ENCODE results near the gene EXOC6B.

Gene EXOC6B

DNA sequence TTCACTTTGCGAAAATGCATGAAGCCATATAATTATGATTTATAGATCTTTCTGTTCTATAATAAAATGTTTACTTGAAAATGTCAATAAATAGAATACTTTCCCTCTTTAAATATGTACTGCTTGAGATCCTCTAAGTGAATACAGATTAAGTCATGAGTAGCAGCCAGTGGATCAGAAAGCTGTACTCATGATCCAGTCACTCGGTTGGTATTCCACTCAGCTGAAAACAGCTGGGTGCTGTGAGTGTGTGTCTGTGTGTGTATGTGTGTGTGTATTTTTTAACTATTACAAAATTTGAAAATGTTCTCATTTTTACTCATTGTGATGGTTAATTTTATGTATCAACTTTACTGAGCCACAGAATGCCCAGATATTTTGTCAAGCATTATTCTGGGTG, 536.5 kb downstream of the EXOC6B start:
- Histone ChIP-seq H3K4me2 (ENCODE audit: low read length) (no peak overlapping the region), H3K27me3 (ENCODE audit: control insufficient read depth, insufficient read depth, low read length) (no peaks in the 10 kb centered on the region), H3K4me3 (ENCODE audit: low read depth, low read length) (no peak overlapping the region), H3K27ac (no peak overlapping the region), H3K79me2 (no peaks in the 10 kb centered on the region), H3K9me3 (ENCODE audit: control insufficient read depth, low read length) (no peaks in the 10 kb centered on the region), H3K4me1 (no peaks in the 10 kb centered on the region), H2AFZ (no peak overlapping the region), H3K9ac (no peak overlapping the region), H3K36me3 (ENCODE audit: control insufficient read depth, insufficient read depth, low read length) (no peaks in the 10 kb centered on the region)
- TF ChIP-seq, protein P1, sequence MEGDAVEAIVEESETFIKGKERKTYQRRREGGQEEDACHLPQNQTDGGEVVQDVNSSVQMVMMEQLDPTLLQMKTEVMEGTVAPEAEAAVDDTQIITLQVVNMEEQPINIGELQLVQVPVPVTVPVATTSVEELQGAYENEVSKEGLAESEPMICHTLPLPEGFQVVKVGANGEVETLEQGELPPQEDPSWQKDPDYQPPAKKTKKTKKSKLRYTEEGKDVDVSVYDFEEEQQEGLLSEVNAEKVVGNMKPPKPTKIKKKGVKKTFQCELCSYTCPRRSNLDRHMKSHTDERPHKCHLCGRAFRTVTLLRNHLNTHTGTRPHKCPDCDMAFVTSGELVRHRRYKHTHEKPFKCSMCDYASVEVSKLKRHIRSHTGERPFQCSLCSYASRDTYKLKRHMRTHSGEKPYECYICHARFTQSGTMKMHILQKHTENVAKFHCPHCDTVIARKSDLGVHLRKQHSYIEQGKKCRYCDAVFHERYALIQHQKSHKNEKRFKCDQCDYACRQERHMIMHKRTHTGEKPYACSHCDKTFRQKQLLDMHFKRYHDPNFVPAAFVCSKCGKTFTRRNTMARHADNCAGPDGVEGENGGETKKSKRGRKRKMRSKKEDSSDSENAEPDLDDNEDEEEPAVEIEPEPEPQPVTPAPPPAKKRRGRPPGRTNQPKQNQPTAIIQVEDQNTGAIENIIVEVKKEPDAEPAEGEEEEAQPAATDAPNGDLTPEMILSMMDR (IDR thresholded peaks at IDR 0.05) = no peak

DNA sequence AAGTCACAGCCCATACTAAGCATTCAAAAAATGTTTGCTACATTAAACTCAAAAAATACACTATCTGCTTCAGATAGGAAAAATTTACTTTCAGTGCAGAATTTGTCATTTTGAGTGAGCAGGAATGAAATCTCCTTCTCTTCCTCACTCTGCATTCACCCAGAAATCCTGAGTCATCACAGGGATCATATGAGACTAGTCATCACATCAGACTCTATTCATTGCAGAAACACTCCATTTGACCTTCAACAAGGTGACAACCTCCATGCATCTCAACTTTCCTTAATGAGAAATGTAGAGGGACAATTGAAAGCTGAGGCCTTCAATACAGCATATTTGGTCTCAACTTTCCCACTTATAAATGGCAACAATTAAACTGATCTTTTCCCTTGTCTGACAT, 547.8 kb downstream of the EXOC6B start:
- no peak overlapping the region for H3K4me3 ChIP-seq (ENCODE audit: low read depth, low read length)
- TF ChIP-seq, protein P1 (IDR thresholded peaks at IDR 0.05) = no peak

GRCh38 chr2:72276876-72277275, 549.0 kb downstream of the EXOC6B start:
- Histone ChIP-seq H3K4me2 (ENCODE audit: low read length) (no peak overlapping the region), H3K9ac (no peak overlapping the region), H3K27ac (no peak overlapping the region), H2AFZ (no peak overlapping the region), H3K27me3 (ENCODE audit: control insufficient read depth, insufficient read depth, low read length) (no peaks in the 10 kb centered on the region), H3K4me3 (ENCODE audit: low read depth, low read length) (no peak overlapping the region), H3K9me3 (ENCODE audit: control insufficient read depth, low read length) (no peaks in the 10 kb centered on the region), H3K36me3 (ENCODE audit: control insufficient read depth, insufficient read depth, low read length) (no peaks in the 10 kb centered on the region), H3K79me2 (no peaks in the 10 kb centered on the region), H3K4me1 (peaks cover 27% of the 10 kb centered on the region)
- TF ChIP-seq, protein P1 (IDR thresholded peaks at IDR 0.05) = no peak

More for the DNA sequence above, 547.8 kb downstream of the EXOC6B start:
- Histone ChIP-seq H3K36me3 (ENCODE audit: control insufficient read depth, insufficient read depth, low read length) (no peaks in the 10 kb centered on the region), H3K9me3 (ENCODE audit: control insufficient read depth, low read length) (no peaks in the 10 kb centered on the region), H3K27me3 (ENCODE audit: control insufficient read depth, insufficient read depth, low read length) (no peaks in the 10 kb centered on the region), H3K9ac (no peak overlapping the region), H3K27ac (peak overlapping the region; percentile 26), H3K4me2 (ENCODE audit: low read length) (peak overlapping the region; percentile 4), H2AFZ (no peak overlapping the region), H3K4me1 (peaks cover 19% of the 10 kb centered on the region), H3K79me2 (no peaks in the 10 kb centered on the region)

- TF ChIP-seq, protein P1 (IDR thresholded peaks at IDR 0.05) = no peak
Measured at GRCh38 chr2:72276356-72276755, 549.5 kb downstream of the EXOC6B start.

DNA sequence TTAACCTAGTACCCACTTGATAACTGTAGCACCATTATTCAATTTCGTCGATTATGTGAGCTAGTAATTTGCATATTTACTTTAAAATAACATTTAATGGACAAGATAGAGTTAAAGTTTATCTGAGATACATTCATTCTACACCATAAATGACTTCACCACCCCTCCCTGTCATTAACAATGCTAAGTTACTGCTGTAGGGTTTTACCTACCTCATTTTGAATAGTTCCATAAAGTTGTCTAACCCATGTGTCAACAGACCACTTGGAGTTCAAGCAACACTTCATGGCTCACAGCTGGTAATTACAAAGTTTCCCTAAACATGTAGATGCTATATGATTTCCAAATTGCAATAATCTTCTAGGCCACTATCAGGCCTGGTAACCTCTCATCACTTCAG, 550.7 kb downstream of the EXOC6B start:
- H3K36me3 ChIP-seq (ENCODE audit: control insufficient read depth, insufficient read depth, low read length) = no peaks in the 10 kb centered on the region

More at GRCh38 chr2:72276356-72276755, 549.5 kb downstream of the EXOC6B start:
- Histone ChIP-seq H3K4me2 (ENCODE audit: low read length) (no peak overlapping the region), H3K27ac (no peak overlapping the region), H3K27me3 (ENCODE audit: control insufficient read depth, insufficient read depth, low read length) (no peaks in the 10 kb centered on the region), H2AFZ (no peak overlapping the region), H3K4me3 (ENCODE audit: low read depth, low read length) (no peak overlapping the region), H3K4me1 (peaks cover 32% of the 10 kb centered on the region), H3K79me2 (no peaks in the 10 kb centered on the region), H3K9me3 (ENCODE audit: control insufficient read depth, low read length) (no peaks in the 10 kb centered on the region), H3K36me3 (ENCODE audit: control insufficient read depth, insufficient read depth, low read length) (no peaks in the 10 kb centered on the region), H3K9ac (no peak overlapping the region)

More for the DNA sequence above, 550.7 kb downstream of the EXOC6B start:
- H3K79me2 ChIP-seq = no peaks in the 10 kb centered on the region
- H3K4me1 ChIP-seq = peaks cover 39% of the 10 kb centered on the region
- H3K4me3 ChIP-seq (ENCODE audit: low read depth, low read length) = no peak overlapping the region
- no peaks in the 10 kb centered on the region for H3K27me3 ChIP-seq (ENCODE audit: control insufficient read depth, insufficient read depth, low read length)
- no peaks in the 10 kb centered on the region for H3K9me3 ChIP-seq (ENCODE audit: control insufficient read depth, low read length)
- TF ChIP-seq, protein P1 (IDR thresholded peaks at IDR 0.05) = no peak
- no peak overlapping the region for H2AFZ ChIP-seq
- no peak overlapping the region for H3K27ac ChIP-seq
- H3K9ac ChIP-seq = no peak overlapping the region
- no peak overlapping the region for H3K4me2 ChIP-seq (ENCODE audit: low read length)

Measured in parathyroid adenoma (tissue), 2 donors.